ENCODE data around the gene OSBPL2.

DNA sequence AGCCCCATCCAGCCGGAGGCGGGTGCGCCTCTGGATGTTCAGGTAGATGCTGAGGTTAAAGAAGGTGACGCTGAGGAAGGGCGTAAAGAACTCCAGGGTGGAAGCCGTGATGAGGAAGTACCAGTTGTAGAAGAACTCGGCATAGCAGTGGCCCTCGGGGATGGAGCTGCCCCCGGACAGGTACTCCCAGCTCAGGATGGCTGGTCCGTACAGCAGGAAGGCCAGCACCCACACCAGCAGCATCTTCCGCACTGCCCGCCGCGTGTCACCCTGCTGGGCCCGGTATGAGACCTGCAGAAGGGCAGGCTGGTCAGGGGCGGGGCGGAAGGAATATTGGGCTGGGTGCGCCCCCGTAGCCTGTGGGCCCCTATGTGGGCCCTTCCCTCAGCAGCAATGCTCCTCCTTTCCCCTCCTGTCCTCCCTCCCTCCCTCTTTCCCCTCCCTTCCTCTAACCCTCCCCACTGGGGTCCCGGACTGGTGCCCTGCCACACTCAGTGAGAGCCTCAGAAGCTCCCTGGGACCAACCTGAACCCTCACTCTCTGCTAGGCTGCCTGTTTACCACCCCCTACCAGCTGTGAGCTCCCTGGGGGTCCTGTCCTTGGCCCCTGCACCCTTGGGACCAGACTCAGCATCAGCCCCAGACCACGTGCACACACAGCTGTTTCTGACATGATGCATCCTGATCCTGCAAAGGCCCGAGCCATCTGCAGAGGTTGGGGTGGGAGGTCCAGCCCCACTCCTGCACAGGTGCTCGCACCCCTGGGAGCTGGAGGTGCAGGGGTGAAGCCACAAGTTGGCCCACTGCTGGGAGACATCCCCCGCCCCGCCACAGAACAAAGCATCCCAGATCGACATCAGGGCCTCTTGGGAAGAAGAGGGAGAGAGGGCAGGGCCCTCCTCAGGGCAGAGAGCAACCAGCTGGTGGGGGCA is 21.4 kb upstream of the OSBPL2 start:
- no peak for TF ChIP-seq CTCF (conservative IDR thresholded peaks at IDR 0.05; ENCODE audit: low read depth in 2 of 2)
- TF ChIP-seq EZH2phosphoT487 (IDR thresholded peaks at IDR 0.05; ENCODE audit: unreplicated experiment): no peak
- TF ChIP-seq JUNB (IDR thresholded peaks at IDR 0.05; ENCODE audit: unreplicated experiment): no peak
- no peak for TF ChIP-seq POLR2AphosphoS5 (IDR thresholded peaks at IDR 0.05; ENCODE audit: low read depth)
- TF ChIP-seq REST (IDR thresholded peaks at IDR 0.05; ENCODE audit: unreplicated experiment): no peak
- no peak for TF ChIP-seq EZH2 (IDR thresholded peaks at IDR 0.05; ENCODE audit: low read depth, unreplicated experiment)
- no peak for TF ChIP-seq ZNF331 (CRISPR knock-in tag; IDR thresholded peaks at IDR 0.05; ENCODE audit: low read depth)
- TF ChIP-seq STAT1 (IDR thresholded peaks at IDR 0.05; ENCODE audit: unreplicated experiment): no peak
- no peak for TF ChIP-seq NANOG (IDR thresholded peaks at IDR 0.05; ENCODE audit: borderline replicate concordance)
- TF ChIP-seq, protein P1, sequence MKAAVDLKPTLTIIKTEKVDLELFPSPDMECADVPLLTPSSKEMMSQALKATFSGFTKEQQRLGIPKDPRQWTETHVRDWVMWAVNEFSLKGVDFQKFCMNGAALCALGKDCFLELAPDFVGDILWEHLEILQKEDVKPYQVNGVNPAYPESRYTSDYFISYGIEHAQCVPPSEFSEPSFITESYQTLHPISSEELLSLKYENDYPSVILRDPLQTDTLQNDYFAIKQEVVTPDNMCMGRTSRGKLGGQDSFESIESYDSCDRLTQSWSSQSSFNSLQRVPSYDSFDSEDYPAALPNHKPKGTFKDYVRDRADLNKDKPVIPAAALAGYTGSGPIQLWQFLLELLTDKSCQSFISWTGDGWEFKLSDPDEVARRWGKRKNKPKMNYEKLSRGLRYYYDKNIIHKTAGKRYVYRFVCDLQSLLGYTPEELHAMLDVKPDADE (IDR thresholded peaks at IDR 0.05): no peak

Data from GM23338 (cell line).